HepG2 (cell line): ENCODE results near the gene CBLN3. TPM values are rescaled to one million over a fixed set of nuclear protein-coding genes. Genes with fewer than 3 reads are reported as not detected.

Source experiments
- CBX1 ChIP-seq: IDR thresholded peaks from one replicate; pipeline ENCODE4 v1.6.1; 2016; ENCODE audit warnings: antibody characterized with exemption, low read depth
- DMAP1 ChIP-seq: IDR thresholded peaks from 2 replicates; pipeline ENCODE4 v1.6.1; 2016
- DPF2 ChIP-seq: sonication (generic); formaldehyde crosslinking; IDR thresholded peaks from 2 replicates; pipeline ENCODE4 v1.4.0; 2020; ENCODE audit warnings: mild to moderate bottlenecking, low read depth, missing genetic modification reagents, borderline replicate concordance
- ELF3 ChIP-seq: IDR thresholded peaks from 2 replicates; pipeline ENCODE4 v1.6.1; 2016; ENCODE audit warnings: missing genetic modification reagents, missing compliant biosample characterization
- ELF4 ChIP-seq: sonication (generic); formaldehyde crosslinking; IDR thresholded peaks from 2 replicates; pipeline ENCODE4 v1.5.0; 2020; ENCODE audit warnings: missing genetic modification reagents, mild to moderate bottlenecking, moderate library complexity, borderline replicate concordance
- GZF1 ChIP-seq: sonication (generic); formaldehyde crosslinking; IDR thresholded peaks from 2 replicates; pipeline ENCODE4 v1.5.1; 2020; ENCODE audit warnings: mild to moderate bottlenecking, missing genetic modification reagents
- HDAC2 ChIP-seq: sonication (generic); formaldehyde crosslinking; IDR thresholded peaks from 2 replicates; pipeline ENCODE4 v1.4.0; 2020; ENCODE audit warnings: missing genetic modification reagents
- HMG20A ChIP-seq: IDR thresholded peaks from 2 replicates; pipeline ENCODE4 v1.6.1; 2016; ENCODE audit warnings: borderline replicate concordance
- HNRNPL ChIP-seq: fragments of 200-400 bp; formaldehyde crosslinking; IDR thresholded peaks from 2 replicates; pipeline ENCODE4 v1.6.1; 2017; ENCODE audit warnings: mild to moderate bottlenecking, low read depth, low read length
- KDM5A ChIP-seq: fragments of 200-600 bp; sonication (generic); IDR thresholded peaks from 2 replicates; pipeline ENCODE4 v1.7.0; 2018; ENCODE audit warnings: antibody characterized with exemption, mild to moderate bottlenecking, low read length, borderline replicate concordance
- KLF6 ChIP-seq: IDR thresholded peaks from 2 replicates; pipeline ENCODE4 v1.8.0; 2016; ENCODE audit warnings: missing biosample characterization, missing genetic modification reagents
- LCORL ChIP-seq, 2 experiments: fragments of 450-650 bp in 1 of 2; sonication (generic) in 1 of 2; formaldehyde crosslinking in 1 of 2; IDR thresholded peaks; 2 replicates each; pipeline versions ENCODE4 v1.5.0 to v1.6.1; 2017 to 2020; ENCODE audit warnings: antibody characterized with exemption in 1 of 2, missing genetic modification reagents in 1 of 2
- MIER2 ChIP-seq: IDR thresholded peaks from 2 replicates; pipeline ENCODE4 v1.6.1; 2016; ENCODE audit warnings: missing biosample characterization, missing genetic modification reagents
- MTF1 ChIP-seq: sonication (generic); formaldehyde crosslinking; IDR thresholded peaks from 2 replicates; pipeline ENCODE4 v1.5.0; 2020; ENCODE audit warnings: missing genetic modification reagents
- NFIB ChIP-seq: sonication (generic); formaldehyde crosslinking; IDR thresholded peaks from 2 replicates; pipeline ENCODE4 v1.9.0; 2021; ENCODE audit warnings: missing genetic modification reagents, mild to moderate bottlenecking, borderline replicate concordance
- NR2F1 ChIP-seq, 2 experiments: fragments of 450-650 bp in 1 of 2; formaldehyde crosslinking in 1 of 2; IDR thresholded peaks; 2 replicates each; pipeline versions ENCODE4 v1.5.0 to v1.6.1; 2016 to 2020; ENCODE audit warnings: mild to moderate bottlenecking in 1 of 2, missing compliant biosample characterization in 1 of 2, missing genetic modification reagents in 1 of 2, moderate library complexity in 1 of 2
- PPARG ChIP-seq: conservative IDR thresholded peaks from 2 replicates; pipeline ENCODE4 v1.6.1; 2016; ENCODE audit warnings: missing biosample characterization, missing genetic modification reagents
- SNAPC5 ChIP-seq: sonication (generic); formaldehyde crosslinking; IDR thresholded peaks from 2 replicates; pipeline ENCODE4 v1.8.1; 2023; ENCODE audit warnings: mild to moderate bottlenecking, missing genetic modification reagents, borderline replicate concordance
- STAG1 ChIP-seq: sonication (generic); formaldehyde crosslinking; IDR thresholded peaks from 2 replicates; pipeline ENCODE4 v1.4.0; 2020; ENCODE audit warnings: missing genetic modification reagents
- TAF1 ChIP-seq: sonication (generic); formaldehyde crosslinking; IDR thresholded peaks from 2 replicates; pipeline ENCODE4 v1.4.0; 2020; ENCODE audit warnings: missing genetic modification reagents
- YEATS4 ChIP-seq: sonication (generic); formaldehyde crosslinking; IDR thresholded peaks from 2 replicates; pipeline ENCODE4 v1.4.0; 2020; ENCODE audit warnings: missing genetic modification reagents, borderline replicate concordance
- ZNF264 ChIP-seq: sonication (generic); formaldehyde crosslinking; IDR thresholded peaks from 2 replicates; pipeline ENCODE4 v1.4.0; 2020; ENCODE audit warnings: missing genetic modification reagents
- ZNF446 ChIP-seq: sonication (generic); formaldehyde crosslinking; IDR thresholded peaks from 2 replicates; pipeline ENCODE4 v1.5.0; 2020; ENCODE audit warnings: mild to moderate bottlenecking, missing genetic modification reagents
- ZNF562 ChIP-seq: sonication (generic); formaldehyde crosslinking; IDR thresholded peaks from 2 replicates; pipeline ENCODE4 v1.8.0; 2022; ENCODE audit warnings: missing genetic modification reagents, borderline replicate concordance
- ZNF609 ChIP-seq: sonication (generic); formaldehyde crosslinking; IDR thresholded peaks from 2 replicates; pipeline ENCODE4 v1.4.0; 2020; ENCODE audit warnings: mild to moderate bottlenecking, missing genetic modification reagents, borderline replicate concordance
- ZNF83 ChIP-seq: sonication (generic); formaldehyde crosslinking; IDR thresholded peaks from 2 replicates; pipeline ENCODE4 v1.4.0; 2020; ENCODE audit warnings: missing genetic modification reagents, mild to moderate bottlenecking, borderline replicate concordance
- ZNF879 ChIP-seq: sonication (generic); formaldehyde crosslinking; IDR thresholded peaks from 2 replicates; pipeline ENCODE4 v1.8.1; 2023; ENCODE audit warnings: missing genetic modification reagents
- ZSCAN30 ChIP-seq: sonication (generic); formaldehyde crosslinking; IDR thresholded peaks from 2 replicates; pipeline ENCODE4 v1.5.0; 2020; ENCODE audit warnings: mild to moderate bottlenecking, missing genetic modification reagents
- polyA plus RNA-seq, 8 experiments: library from polyadenylated mRNA; depleted of rRNA in 3 of 8; stranded (reverse) in 7 of 8; unstranded in 1 of 8; fragments of >200 nt; fragmentation: Illumina TruSeq in 4 of 8; extraction: Trizol in 4 of 8; gene quantifications; 2 replicates each; pipeline versions ENCODE4 v1.2.1 to v1.2.3, GENCODE V29; 2011 to 2016; ENCODE audit warnings: low read depth in 4 of 8, missing spikeins in 1 of 8, mixed read lengths in 1 of 8; ENCODE audit not compliant: insufficient read depth in 1 of 8
- total RNA-seq, 5 experiments: library from RNA; depleted of rRNA; stranded (reverse); fragments of >200 nt; fragmentation: Illumina TruSeq; extraction: Trizol; gene quantifications; 2 replicates each; pipeline ENCODE4 v1.2.3, GENCODE V29; 2016; ENCODE audit warnings: low read depth in 1 of 5

The CBLN3 gene
- total and polyA plus RNA-seq, 2 of the 13 experiments (the other 11 are each of a cell fraction or from before 2014, with no cell fraction given), result 0.66 to 0.98 TPM

- no peak for TF ChIP-seq LCORL (IDR thresholded peaks at IDR 0.05)
- TF ChIP-seq LCORL (CRISPR knock-in tag; IDR thresholded peaks at IDR 0.05), result peak; percentile 72
- 0 out of 2 replicates have a peak, but pooled peaks have one; percentile 31 for TF ChIP-seq HNRNPL
- no peak for TF ChIP-seq GZF1 (CRISPR knock-in tag)
- peak; percentile 75 for TF ChIP-seq HDAC2 (CRISPR knock-in tag)
- no peak for TF ChIP-seq NR2F1 (CRISPR knock-in tag; IDR thresholded peaks at IDR 0.05)
- peak; percentile 97; the same call in 1 of the 2 replicates for TF ChIP-seq ZNF83 (CRISPR knock-in tag)
- TF ChIP-seq STAG1, result no peak
- TF ChIP-seq ZNF609 (CRISPR knock-in tag), result peak; percentile 39; the same call in 1 of the 2 replicates
- TF ChIP-seq ELF3 (CRISPR knock-in tag), result peak; percentile 84
- TF ChIP-seq KDM5A, result peak; percentile 19; the same call in 1 of the 2 replicates
- no peak for TF ChIP-seq ZNF446 (CRISPR knock-in tag)
- TF ChIP-seq PPARG, result peak; percentile 71
- no peak for TF ChIP-seq MTF1 (CRISPR knock-in tag)
- TF ChIP-seq DPF2, result no peak
- peak; percentile 94 for TF ChIP-seq TAF1
- TF ChIP-seq ZNF562, result no peak
- TF ChIP-seq ELF4, result 0 out of 2 replicates have a peak, but pooled peaks have one; percentile 20
- TF ChIP-seq DMAP1 (CRISPR knock-in tag), result peak; percentile 81; the same call in 1 of the 2 replicates
- peak; percentile 7; the same call in 1 of the 2 replicates for TF ChIP-seq SNAPC5 (CRISPR knock-in tag)
- peak; percentile 82; the same call in 1 of the 2 replicates for TF ChIP-seq ZNF879 (CRISPR knock-in tag)
- TF ChIP-seq CBX1, result peak; percentile 85
- peak; percentile 84 for TF ChIP-seq MIER2 (CRISPR knock-in tag)
- peak; percentile 84 for TF ChIP-seq KLF6
- no peak for TF ChIP-seq ZSCAN30 (CRISPR knock-in tag)
- no peak; the same call in 1 of the 2 replicates for TF ChIP-seq ZNF264 (CRISPR knock-in tag)
- no peak for TF ChIP-seq NFIB (CRISPR knock-in tag)
- no peak; the same call in 1 of the 2 replicates for TF ChIP-seq HMG20A (CRISPR knock-in tag)
- peak; percentile 87 for TF ChIP-seq YEATS4 (CRISPR knock-in tag)
Measured at GRCh38 chr14:24429395-24430142, at the start of gene CBLN3, which contains the start of gene KHNYN (continued).
